ENCODE measurements around the gene CCDC6. TPM values are rescaled to one million over a fixed set of nuclear protein-coding genes. Genes with fewer than 3 reads are reported as not detected.

The CCDC6 gene
- total RNA-seq, 1 donor from 2014 or later: 28.1 TPM

DNA sequence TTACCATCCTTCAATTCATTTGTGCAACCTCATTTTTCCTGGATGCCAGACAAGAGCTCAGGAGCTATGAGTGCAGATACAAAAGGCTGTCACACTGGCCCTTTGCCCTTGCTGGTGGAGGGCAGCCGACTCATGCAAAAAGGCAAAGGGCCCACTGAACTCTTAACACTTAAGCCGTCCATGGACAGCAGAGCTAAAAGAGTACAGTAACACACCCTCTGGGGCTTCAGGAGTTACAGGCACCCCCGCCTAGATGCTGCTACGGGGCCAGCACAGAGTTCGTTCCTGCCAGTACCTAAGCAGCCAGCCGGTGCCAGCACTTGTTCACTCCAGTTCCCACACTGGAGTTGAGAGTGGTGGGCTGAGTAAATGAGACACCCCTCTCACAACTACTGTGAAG, 83.2 kb downstream of the CCDC6 start:
- Mint-ChIP-seq H3K36me3 (ENCODE audit: unreplicated experiment) (no peaks in the 10 kb centered on the region), H3K4me3 (ENCODE audit: unreplicated experiment) (no peak overlapping the region), H3K27me3 (ENCODE audit: unreplicated experiment) (no peaks in the 10 kb centered on the region), H3K27ac (ENCODE audit: unreplicated experiment) (no peak overlapping the region), H3K9me3 (ENCODE audit: unreplicated experiment) (no peaks in the 10 kb centered on the region), H3K4me1 (ENCODE audit: low read depth, unreplicated experiment) (no peaks in the 10 kb centered on the region)
- TF ChIP-seq, protein P1, sequence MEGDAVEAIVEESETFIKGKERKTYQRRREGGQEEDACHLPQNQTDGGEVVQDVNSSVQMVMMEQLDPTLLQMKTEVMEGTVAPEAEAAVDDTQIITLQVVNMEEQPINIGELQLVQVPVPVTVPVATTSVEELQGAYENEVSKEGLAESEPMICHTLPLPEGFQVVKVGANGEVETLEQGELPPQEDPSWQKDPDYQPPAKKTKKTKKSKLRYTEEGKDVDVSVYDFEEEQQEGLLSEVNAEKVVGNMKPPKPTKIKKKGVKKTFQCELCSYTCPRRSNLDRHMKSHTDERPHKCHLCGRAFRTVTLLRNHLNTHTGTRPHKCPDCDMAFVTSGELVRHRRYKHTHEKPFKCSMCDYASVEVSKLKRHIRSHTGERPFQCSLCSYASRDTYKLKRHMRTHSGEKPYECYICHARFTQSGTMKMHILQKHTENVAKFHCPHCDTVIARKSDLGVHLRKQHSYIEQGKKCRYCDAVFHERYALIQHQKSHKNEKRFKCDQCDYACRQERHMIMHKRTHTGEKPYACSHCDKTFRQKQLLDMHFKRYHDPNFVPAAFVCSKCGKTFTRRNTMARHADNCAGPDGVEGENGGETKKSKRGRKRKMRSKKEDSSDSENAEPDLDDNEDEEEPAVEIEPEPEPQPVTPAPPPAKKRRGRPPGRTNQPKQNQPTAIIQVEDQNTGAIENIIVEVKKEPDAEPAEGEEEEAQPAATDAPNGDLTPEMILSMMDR (IDR thresholded peaks at IDR 0.05; ENCODE audit: partially characterized antibody, unreplicated experiment): no peak
- no peak for DNase-seq

DNA sequence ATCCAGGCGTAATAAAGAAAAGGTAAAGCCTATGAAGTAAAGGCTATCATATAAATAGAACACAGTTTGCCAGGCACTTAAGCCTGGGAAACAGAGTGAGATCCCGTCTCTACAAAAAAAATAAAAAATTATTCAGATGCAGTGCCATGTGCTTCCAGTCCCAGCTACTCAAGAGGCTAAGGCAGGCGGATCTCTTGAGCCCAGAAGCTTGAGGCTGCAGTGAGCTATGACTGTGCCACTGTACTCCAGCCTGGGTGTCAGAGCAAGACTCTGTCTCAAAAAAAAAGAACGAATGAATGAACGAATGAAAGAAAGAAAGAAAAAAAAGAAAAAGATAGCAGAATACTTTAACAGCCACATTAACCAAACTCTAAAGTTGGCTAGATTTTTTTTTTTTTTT, 85.9 kb downstream of the CCDC6 start:
- H3K36me3 Mint-ChIP-seq (ENCODE audit: unreplicated experiment): no peaks in the 10 kb centered on the region
- H3K4me1 Mint-ChIP-seq (ENCODE audit: low read depth, unreplicated experiment): no peaks in the 10 kb centered on the region
- H3K27ac Mint-ChIP-seq (ENCODE audit: unreplicated experiment): no peak overlapping the region
- H3K9me3 Mint-ChIP-seq (ENCODE audit: unreplicated experiment): no peaks in the 10 kb centered on the region
- no peak for DNase-seq
- no peak overlapping the region for H3K4me3 Mint-ChIP-seq (ENCODE audit: unreplicated experiment)
- TF ChIP-seq, protein P1 (IDR thresholded peaks at IDR 0.05; ENCODE audit: partially characterized antibody, unreplicated experiment): no peak
- no peaks in the 10 kb centered on the region for H3K27me3 Mint-ChIP-seq (ENCODE audit: unreplicated experiment)

DNA sequence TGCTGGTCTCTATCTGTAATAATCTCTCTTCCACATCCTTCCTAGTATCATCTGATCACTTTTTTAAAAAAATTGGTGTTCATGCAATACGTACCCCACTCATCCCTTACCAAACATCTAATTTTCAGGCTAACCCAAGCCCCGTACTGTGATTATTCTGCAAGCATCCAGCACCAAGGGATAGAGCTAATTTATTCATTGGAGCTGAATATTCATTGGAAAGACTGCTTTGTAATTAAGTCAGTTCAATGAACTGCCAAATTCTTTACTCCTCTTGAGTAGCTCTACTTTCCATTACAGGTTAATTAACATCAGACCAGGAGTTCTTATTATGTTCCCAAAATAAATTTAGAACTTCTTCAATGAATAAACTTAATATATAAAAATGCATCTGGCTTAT, 86.7 kb downstream of the CCDC6 start:
- Mint-ChIP-seq H3K36me3 (ENCODE audit: unreplicated experiment) (no peaks in the 10 kb centered on the region), H3K4me3 (ENCODE audit: unreplicated experiment) (no peak overlapping the region), H3K27me3 (ENCODE audit: unreplicated experiment) (no peaks in the 10 kb centered on the region), H3K4me1 (ENCODE audit: low read depth, unreplicated experiment) (no peaks in the 10 kb centered on the region), H3K27ac (ENCODE audit: unreplicated experiment) (no peak overlapping the region), H3K9me3 (ENCODE audit: unreplicated experiment) (no peaks in the 10 kb centered on the region)
- TF ChIP-seq, protein P1 (IDR thresholded peaks at IDR 0.05; ENCODE audit: partially characterized antibody, unreplicated experiment): no peak
- no peak for DNase-seq

DNA sequence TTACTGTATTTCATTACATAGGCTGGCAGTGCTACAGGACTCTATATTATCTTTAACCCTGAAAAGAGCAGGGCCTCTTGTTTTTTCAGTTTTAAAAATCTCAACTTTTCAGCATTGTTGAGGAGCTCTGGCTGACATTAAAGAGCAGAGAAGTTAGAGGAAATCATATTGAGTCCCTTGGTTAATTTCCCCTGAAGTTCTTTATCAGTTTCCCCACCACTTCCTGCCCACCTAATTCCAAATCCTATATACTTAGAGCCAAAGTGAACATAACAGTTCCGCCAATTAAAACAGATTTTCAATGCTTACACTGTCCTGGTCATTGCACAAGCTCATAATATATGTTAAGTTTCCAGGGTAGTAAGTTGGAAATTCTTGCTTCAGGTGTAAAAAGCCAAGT, 87.1 kb downstream of the CCDC6 start:
- TF ChIP-seq, protein P1 (IDR thresholded peaks at IDR 0.05; ENCODE audit: partially characterized antibody, unreplicated experiment): no peak
- Mint-ChIP-seq H3K4me3 (ENCODE audit: unreplicated experiment) (no peak overlapping the region), H3K9me3 (ENCODE audit: unreplicated experiment) (no peaks in the 10 kb centered on the region), H3K4me1 (ENCODE audit: low read depth, unreplicated experiment) (no peaks in the 10 kb centered on the region), H3K36me3 (ENCODE audit: unreplicated experiment) (no peaks in the 10 kb centered on the region), H3K27me3 (ENCODE audit: unreplicated experiment) (no peaks in the 10 kb centered on the region), H3K27ac (ENCODE audit: unreplicated experiment) (no peak overlapping the region)
- DNase-seq: no peak

DNA sequence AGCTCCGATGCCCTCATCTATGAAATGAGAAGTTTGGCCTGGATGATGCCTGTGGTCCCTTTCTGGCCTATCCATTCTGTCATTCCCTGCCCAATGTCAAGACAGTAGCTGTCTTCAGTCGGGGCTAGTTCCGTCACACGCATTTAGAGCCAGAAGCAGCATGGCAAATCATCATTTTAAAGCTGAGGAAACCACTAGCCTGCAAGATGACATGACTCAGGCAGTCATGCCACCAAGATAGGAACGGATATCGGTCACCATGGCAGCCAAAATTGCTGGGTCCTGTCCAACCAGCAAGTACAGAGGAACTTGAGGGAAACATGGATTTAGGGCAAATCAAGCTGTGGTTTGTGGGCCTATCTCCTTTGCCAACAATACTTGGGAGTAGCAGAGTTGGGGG, 88.6 kb downstream of the CCDC6 start:
- H3K36me3 Mint-ChIP-seq (ENCODE audit: unreplicated experiment): no peaks in the 10 kb centered on the region
- no peak overlapping the region for H3K4me3 Mint-ChIP-seq (ENCODE audit: unreplicated experiment)
- no peak for DNase-seq
- TF ChIP-seq, protein P1 (IDR thresholded peaks at IDR 0.05; ENCODE audit: partially characterized antibody, unreplicated experiment): no peak
- no peak overlapping the region for H3K27ac Mint-ChIP-seq (ENCODE audit: unreplicated experiment)
- no peaks in the 10 kb centered on the region for H3K9me3 Mint-ChIP-seq (ENCODE audit: unreplicated experiment)
- no peaks in the 10 kb centered on the region for H3K4me1 Mint-ChIP-seq (ENCODE audit: low read depth, unreplicated experiment)
- H3K27me3 Mint-ChIP-seq (ENCODE audit: unreplicated experiment): no peaks in the 10 kb centered on the region
